ENCODE data around the gene NT5DC1. TPM values are rescaled to one million over a fixed set of nuclear protein-coding genes. Genes with fewer than 3 reads are reported as not detected.
"Not testable (repeated sequence)": the region's sequence is repeated elsewhere in the genome, so short reads cannot be mapped to it uniquely, and the experiment has no call there.

NT5DC1 gene
- polyA plus RNA-seq, 4 donors = 20.6 to 50.6 (median 45.5) TPM

DNA sequence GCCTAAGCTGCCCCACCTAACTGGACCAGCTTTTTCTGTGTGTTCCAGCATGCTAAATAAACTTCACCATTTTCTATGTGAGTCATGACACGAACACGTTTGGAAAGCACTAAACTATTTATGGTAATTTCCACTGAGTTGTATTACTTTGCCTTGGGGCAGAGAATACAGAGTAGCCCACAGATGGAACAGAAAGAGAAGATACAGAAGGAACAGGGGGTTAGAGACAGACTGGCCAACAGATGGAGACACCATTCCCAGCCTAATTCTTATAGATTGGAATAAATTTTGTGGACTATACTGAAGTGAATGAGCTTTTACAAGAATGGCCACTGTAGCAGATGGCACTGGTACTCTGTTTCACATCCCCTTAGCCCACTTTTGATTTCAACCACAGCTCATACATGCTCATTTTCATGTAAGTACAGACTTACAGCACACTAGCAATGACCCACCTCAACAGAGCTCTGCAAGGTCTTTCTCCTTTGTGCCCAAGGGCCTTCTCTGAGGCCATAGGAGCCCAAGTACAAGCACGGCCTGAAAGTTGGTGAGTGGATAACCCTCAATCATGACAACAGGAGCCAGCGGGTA lies 13.1 kb upstream of the NT5DC1 start:
- DNase-seq (ENCODE audit: low read depth in 4 of 4, low spot score in 3 of 4) = no peak

GRCh38 chr6:116088946-116089345 lies 11.7 kb upstream of the NT5DC1 start:
- no peak for DNase-seq (ENCODE audit: low read depth in 4 of 4, low spot score in 3 of 4)

DNA sequence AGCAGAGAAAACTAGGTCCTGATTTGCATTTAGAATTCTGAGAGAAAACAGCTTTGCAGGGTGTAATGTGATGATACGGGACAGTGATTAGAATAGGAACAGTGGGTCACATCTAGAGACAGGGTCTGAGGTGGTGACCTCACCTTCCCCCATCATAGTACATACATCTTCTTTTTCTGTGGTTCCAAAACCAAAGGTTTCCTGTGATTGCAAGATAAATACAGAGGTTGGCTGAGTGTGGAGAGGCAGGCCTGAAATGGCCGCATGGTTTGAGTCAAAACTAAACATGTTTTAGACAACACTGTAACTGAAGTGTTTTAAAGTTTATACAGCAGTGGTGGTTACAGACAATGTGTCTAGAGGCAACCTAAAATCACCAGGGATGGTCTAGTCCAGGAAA lies 10.4 kb upstream of the NT5DC1 start:
- no peak for DNase-seq (ENCODE audit: low read depth in 4 of 4, low spot score in 3 of 4)

DNA sequence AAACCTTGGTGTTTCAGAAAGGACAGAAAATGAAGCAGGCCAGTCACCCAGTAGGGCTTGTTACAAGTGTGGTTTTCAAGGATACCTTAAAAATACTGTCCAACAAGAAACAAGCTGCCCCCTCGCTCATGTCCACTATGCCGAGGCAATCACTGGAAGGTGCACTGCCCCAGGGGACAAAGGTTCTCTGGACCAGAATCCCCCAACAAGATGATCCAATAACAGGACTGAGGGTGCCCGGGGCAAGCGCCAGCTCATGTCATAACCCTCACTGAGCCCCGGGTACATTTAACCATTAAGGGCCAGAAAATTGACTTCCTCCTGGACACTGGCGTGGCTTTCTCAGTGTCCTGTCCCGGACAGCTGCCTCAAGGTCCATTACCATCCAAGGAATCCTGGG lies 6.6 kb upstream of the NT5DC1 start:
- DNase-seq (ENCODE audit: low read depth in 4 of 4, low spot score in 3 of 4) = no peak

DNA sequence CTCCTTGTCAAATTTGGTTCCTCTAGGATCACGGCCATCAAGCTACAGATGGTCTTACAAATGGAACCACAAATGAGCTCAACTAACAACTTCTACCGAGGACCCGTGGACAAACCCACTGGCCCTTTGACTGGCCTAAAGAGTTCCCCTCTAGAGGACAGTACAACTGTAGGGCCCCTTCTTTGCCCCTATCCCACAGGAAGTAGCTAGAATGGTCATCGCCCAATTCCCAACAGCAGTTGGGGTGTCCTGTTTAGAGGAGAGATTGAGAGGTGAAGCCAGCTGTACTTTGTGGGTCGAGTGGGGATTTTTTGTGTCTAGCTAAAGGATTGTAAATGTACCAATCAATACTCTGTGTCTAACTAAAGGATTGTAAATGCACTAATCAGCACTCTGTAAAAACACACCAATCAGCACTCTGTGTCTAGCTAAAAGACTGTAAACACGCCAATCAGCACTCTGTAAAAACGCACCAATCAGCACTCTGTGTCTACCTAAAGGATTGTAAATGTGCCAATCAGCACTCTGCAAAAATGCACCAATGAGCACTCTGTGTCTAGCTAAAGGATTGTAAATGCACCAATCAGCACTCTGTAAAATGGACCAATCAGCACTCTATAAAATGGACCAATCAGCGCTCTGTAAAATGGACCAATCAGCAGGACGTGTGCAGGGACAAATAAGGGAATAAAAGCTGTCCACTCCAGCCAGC lies 4.4 kb upstream of the NT5DC1 start:
- not testable (repeated sequence) for DNase-seq (ENCODE audit: low read depth in 4 of 4, low spot score in 3 of 4)

- DNase-seq (ENCODE audit: low read depth in 4 of 4, low spot score in 3 of 4) = no peak
These were observed 3.5 kb upstream of the NT5DC1 start for GRCh38 chr6:116096979-116097816.

DNA sequence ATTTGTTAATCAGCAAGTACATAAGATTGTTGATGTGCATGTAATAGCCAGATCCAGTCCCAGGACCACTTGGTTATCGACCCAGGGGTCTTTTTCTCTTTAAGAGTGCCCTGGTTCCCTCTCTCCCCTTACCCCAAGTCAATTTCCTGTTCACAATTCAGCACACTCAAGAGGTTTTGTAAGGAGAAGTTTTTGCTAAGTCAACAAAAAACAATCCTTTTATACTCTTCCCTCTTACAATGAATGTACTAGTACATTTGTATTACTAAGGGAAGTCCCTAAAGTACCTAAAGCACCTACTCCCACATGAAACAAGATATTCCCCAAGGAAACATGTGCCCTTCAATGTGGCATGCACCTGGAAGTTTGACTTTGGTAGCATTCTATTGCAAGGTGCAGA lies 1.6 kb upstream of the NT5DC1 start:
- no peak for DNase-seq (ENCODE audit: low read depth in 4 of 4, low spot score in 3 of 4)

- no peak for DNase-seq (ENCODE audit: low read depth in 4 of 4, low spot score in 3 of 4)
These were observed 657 bp downstream of the NT5DC1 start for GRCh38 chr6:116101302-116101718.

DNA sequence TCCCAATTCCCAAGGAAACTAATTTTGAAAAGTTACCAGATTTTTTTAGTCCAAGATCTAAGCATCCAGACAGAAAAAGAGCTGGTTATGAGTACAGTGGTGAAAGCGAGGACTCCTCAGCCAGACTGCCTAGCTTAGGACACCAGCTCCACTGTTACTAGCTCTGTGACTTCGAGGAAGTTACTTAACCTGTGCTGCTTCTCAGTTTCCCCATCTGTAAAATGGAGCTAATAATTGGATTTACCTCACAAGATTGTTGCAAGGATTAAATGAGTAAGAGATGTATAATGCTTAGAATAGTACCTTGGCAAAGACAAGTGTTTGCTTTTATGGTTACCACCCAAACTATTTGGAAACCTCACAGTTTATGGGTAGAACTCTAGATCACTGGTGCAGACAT lies 1.1 kb downstream of the NT5DC1 start:
- no peak for DNase-seq (ENCODE audit: low read depth in 4 of 4, low spot score in 3 of 4)

GRCh38 chr6:116102873-116103272 lies 2.2 kb downstream of the NT5DC1 start:
- DNase-seq (ENCODE audit: low read depth in 4 of 4, low spot score in 3 of 4) = no peak

GRCh38 chr6:116104636-116105035 lies 4.0 kb downstream of the NT5DC1 start:
- no peak for DNase-seq (ENCODE audit: low read depth in 4 of 4, low spot score in 3 of 4)

- no peak for DNase-seq (ENCODE audit: low read depth in 4 of 4, low spot score in 3 of 4)
These were observed 4.6 kb downstream of the NT5DC1 start for GRCh38 chr6:116105247-116105646.

DNA sequence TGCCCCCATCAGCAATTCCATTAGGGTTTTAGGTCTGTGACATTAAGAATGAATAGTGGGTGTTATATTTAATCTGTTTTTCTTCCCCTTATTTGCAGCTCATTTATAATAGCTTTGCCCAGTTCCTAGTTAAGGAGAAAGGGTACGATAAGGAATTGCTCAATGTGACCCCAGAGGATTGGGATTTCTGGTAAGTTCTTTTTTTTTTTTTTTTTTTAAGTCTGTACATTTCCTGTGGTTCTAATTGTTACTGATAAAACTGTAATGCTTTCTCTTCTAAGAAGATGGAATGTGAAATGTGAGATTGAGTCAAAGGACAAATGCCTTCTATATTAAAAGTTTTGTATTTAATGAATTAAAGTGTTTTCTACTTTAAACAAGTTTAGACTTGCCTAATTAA lies 5.5 kb downstream of the NT5DC1 start:
- no peak for DNase-seq (ENCODE audit: low read depth in 4 of 4, low spot score in 3 of 4)

DNA sequence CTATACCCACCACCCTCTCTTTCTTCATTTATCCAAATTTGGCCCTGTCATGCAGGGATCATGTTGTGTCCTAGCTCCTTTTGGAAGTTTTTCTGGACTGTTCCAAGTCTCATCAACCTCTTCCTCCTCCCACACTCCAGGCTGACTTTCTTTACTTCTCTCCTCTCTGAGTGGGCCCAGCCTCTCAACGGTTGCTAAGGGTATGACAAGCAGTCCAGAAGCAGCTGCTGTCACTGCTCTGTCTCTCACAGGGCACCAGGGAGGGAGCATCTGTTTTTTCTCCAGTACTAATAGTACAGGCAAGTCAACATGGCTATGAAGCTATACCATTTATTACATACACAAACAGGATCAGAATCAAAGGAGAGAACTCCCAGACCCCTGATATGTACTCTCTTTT lies 8.2 kb downstream of the NT5DC1 start:
- no peak for DNase-seq (ENCODE audit: low read depth in 4 of 4, low spot score in 3 of 4)

GRCh38 chr6:116111552-116112528 lies 11.2 kb downstream of the NT5DC1 start:
- no peak for DNase-seq (ENCODE audit: low read depth in 4 of 4, low spot score in 3 of 4)

GRCh38 chr6:116113386-116113785 lies 12.7 kb downstream of the NT5DC1 start:
- DNase-seq (ENCODE audit: low read depth in 4 of 4, low spot score in 3 of 4) = no peak

DNA sequence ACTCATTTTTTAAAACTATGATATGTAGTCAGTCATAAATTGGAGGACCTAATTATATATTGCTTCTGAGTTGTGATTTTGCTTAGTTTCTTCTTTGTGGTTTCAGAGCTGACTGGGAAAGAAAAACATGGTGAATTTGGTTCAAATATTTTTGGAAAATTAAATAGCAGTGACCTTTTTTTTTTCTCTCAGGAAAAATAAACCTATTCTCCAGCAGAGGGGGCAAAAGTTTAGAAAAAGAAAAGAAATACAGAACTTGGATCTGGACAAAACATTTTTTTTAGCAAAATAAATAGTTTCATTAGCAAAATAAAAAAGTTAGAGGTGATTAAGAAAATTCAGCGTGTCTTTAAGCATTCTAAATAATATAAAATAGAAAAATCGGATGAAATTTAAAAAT lies 15.1 kb downstream of the NT5DC1 start:
- no peak for DNase-seq (ENCODE audit: low read depth in 4 of 4, low spot score in 3 of 4)

- no peak for DNase-seq (ENCODE audit: low read depth in 4 of 4, low spot score in 3 of 4)
These were observed 18.0 kb downstream of the NT5DC1 start for GRCh38 chr6:116118608-116119007.

- no peak for DNase-seq (ENCODE audit: low read depth in 4 of 4, low spot score in 3 of 4)
These were observed 19.8 kb downstream of the NT5DC1 start for GRCh38 chr6:116120430-116120829.

- DNase-seq (ENCODE audit: low read depth in 4 of 4, low spot score in 3 of 4) = no peak
These were observed 25.4 kb downstream of the NT5DC1 start, which contains the start of gene COL10A1 for GRCh38 chr6:116126032-116126431. Gene COL10A1, minus strand, starts transcription at chr6:116126132. Its CDS starts 640 bp downstream, at chr6:116125492.
